ENCODE results near the gene PLBD1.

- TF ChIP-seq CTCF (conservative IDR thresholded peaks at IDR 0.05 in 1 of 2, IDR thresholded peaks at IDR 0.05 in 1 of 2; ENCODE audit: low read depth in 1 of 2, low read length in 2 of 2), result no peak
- no peak for TF ChIP-seq EZH2 (IDR thresholded peaks at IDR 0.05; ENCODE audit: low read length, missing control alignments)
These were observed 85.3 kb downstream of the PLBD1 start for GRCh38 chr12:14482361-14482760.

All from fibroblast of lung (primary cell).